VCaP (cell line): Measurements from ENCODE around the gene PSMA7.

Experiments used
- H3K27ac ChIP-seq: fragments of 450-650 bp; 2 replicates; pipeline ENCODE4 v1.5.1; 2017
- TF ChIP-seq, protein P1 (sequence below): fragments of 450-650 bp; conservative IDR thresholded peaks from 2 replicates; pipeline ENCODE4 v1.5.1; 2017; ENCODE audit warnings: mild to moderate bottlenecking, moderate library complexity

The PSMA7 gene

DNA sequence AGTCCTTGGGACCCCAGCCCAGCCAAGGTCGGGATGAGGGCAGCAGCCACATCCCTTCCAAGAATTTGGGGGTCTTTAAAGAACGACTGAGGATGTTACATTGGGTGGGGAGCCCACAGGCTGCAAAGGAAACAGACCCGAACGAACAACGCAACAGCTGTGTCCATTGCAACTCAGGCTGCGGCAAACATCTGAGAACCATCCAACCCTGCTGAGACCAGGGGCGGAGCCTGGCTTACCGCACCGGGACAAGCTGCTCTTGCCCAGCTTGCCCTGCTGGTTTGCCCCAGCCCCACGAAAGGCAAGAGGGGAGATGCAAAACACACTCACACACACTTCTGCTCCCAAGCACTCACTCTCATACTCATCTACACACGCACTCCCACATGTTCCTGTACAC is 56.0 kb downstream of the PSMA7 start:
- H3K27ac ChIP-seq: no peak overlapping the region
- TF ChIP-seq, protein P1, sequence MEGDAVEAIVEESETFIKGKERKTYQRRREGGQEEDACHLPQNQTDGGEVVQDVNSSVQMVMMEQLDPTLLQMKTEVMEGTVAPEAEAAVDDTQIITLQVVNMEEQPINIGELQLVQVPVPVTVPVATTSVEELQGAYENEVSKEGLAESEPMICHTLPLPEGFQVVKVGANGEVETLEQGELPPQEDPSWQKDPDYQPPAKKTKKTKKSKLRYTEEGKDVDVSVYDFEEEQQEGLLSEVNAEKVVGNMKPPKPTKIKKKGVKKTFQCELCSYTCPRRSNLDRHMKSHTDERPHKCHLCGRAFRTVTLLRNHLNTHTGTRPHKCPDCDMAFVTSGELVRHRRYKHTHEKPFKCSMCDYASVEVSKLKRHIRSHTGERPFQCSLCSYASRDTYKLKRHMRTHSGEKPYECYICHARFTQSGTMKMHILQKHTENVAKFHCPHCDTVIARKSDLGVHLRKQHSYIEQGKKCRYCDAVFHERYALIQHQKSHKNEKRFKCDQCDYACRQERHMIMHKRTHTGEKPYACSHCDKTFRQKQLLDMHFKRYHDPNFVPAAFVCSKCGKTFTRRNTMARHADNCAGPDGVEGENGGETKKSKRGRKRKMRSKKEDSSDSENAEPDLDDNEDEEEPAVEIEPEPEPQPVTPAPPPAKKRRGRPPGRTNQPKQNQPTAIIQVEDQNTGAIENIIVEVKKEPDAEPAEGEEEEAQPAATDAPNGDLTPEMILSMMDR: no peak
